ENCODE measurements around the gene RCHY1.

DNA sequence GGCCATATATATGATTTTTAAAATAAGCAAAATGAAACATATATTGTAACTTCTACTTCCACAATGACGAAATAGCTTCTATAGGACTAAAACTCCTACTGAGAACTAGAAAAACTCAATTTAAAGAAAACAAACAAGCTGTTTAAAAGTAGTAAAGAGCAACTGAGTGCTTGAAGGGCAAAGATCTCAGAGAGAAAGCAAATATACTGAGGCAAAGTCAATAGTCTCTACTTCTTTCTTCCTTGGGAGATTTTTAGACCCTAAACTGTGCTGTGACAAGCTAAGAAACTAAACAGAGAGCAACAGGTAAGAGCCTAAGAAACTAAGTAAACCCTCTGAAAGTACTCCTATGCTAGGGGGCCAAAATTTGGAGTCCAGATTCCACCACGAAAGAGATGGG is 8.6 kb downstream of the RCHY1 start:
- no peak for TF ChIP-seq POLR2A (IDR thresholded peaks at IDR 0.05)
- TF ChIP-seq, protein P1, sequence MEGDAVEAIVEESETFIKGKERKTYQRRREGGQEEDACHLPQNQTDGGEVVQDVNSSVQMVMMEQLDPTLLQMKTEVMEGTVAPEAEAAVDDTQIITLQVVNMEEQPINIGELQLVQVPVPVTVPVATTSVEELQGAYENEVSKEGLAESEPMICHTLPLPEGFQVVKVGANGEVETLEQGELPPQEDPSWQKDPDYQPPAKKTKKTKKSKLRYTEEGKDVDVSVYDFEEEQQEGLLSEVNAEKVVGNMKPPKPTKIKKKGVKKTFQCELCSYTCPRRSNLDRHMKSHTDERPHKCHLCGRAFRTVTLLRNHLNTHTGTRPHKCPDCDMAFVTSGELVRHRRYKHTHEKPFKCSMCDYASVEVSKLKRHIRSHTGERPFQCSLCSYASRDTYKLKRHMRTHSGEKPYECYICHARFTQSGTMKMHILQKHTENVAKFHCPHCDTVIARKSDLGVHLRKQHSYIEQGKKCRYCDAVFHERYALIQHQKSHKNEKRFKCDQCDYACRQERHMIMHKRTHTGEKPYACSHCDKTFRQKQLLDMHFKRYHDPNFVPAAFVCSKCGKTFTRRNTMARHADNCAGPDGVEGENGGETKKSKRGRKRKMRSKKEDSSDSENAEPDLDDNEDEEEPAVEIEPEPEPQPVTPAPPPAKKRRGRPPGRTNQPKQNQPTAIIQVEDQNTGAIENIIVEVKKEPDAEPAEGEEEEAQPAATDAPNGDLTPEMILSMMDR (IDR thresholded peaks at IDR 0.05), result no peak

Measured in right lobe of liver (tissue), 4 donors.